Measurements from ENCODE around the gene RPRD2.

GRCh38 chr1:150477320-150477719 is 113.4 kb downstream of the RPRD2 start:
- TF ChIP-seq ZZZ3 (IDR thresholded peaks at IDR 0.05) (no peak), USF2 (CRISPR knock-in tag; IDR thresholded peaks at IDR 0.05) (no peak)
